ENCODE results near the gene ANKRD49.

The ANKRD49 gene

DNA sequence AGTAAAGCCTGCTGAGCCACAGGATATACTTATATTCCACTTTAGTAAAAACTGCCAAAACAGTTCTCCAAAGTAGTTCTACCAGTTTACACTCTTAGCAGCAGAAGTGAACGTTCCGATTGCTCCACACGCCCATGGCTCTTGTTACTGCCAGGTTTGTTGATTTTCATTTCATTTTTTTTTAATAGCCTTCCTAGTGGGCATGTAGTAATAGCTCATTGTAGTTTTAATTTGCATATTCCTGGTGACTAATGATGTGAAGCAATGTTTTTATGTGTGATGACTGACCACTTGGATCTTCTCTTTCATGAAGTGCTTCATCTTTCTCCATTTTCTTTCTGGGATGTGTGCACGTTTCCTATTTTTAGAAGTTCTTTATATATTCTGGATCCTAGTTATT is 13.7 kb downstream of the ANKRD49 start:
- FAIRE-seq, result no peak

DNA sequence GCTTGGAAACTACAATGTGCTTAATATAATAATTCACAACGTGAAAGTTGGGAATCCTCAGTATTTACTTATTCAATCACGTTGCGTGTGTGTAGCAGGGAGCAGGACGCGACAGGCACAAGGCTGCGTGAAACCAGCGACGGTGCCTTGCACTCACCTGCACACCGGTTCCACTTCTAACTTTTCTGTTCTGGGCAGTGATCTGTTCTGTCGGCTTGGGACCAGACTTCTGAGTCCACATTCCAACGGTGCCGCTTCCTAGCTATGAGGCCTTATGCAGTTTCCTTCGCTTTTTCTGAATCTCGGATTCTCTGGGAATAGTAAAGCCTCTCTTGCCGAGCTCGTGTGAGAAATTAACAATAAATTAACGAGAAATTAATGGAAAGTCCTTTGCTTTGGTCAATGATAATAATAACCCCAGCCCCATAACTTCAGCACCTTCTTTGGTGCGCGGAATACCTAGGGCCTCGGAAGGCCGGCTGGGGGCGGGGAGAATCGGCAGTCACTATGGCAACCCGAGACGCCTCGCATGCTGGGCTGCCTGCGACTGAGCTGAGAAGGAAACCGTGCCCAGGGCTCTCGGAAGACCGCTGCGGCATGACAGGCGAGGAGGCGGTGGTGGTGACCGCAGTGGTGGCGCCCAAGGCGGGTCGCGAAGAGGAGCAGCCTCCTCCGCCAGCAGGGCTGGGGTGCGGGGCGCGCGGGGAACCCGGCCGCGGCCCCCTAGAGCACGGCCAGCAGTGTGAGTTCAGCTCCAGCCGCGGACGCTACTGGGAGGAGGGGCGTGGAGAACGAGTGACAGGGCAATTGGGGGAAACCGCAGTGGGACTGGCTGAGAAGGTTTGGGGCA is 18.4 kb downstream of the ANKRD49 start, which contains the start of gene C11orf97:
TSS of gene C11orf97 (plus strand) at position 530 of the 850 bp plus-strand sequence. CDS start at position 598, 68 bp downstream.
- FAIRE-seq, result no peak

DNA sequence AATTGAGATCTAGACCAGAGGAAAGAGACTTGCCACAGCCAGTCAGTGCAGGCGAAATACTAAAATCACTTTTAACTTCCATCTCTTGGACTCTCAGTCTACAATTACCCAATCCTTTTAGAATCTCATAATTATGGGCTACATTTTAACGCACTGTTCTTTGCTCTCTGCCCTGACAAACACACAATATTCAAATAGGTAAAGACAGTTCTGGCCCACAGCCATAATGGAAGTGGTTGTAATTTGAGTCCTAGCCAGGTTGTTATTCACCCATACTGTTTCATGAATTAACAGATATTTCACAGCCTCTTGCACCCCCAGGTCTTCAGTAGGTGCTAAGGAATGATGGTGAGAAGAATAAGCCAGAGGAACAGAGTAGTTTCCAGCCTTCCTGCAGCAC is 19.3 kb downstream of the ANKRD49 start:
- FAIRE-seq, result no peak

DNA sequence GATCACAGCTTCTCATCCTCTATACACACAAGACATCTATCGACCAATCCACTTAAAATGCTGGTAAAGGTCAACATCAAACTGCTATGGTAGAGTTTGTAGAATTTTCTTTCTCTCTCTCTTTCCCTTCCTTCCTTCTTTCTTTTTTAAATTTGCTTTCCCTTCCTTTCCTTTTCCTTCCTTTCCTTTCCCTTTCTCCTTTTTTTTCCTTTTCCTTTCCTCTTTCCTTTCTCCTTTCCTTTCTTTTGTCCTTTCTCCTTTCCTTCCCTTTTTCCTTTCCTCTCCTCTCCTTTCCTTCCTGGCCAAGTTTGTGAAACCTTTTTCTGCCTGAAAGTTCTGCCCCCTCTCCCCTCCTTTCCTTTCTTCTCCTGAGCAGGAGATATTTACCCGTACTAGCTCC is 21.6 kb downstream of the ANKRD49 start:
- no peak for FAIRE-seq

DNA sequence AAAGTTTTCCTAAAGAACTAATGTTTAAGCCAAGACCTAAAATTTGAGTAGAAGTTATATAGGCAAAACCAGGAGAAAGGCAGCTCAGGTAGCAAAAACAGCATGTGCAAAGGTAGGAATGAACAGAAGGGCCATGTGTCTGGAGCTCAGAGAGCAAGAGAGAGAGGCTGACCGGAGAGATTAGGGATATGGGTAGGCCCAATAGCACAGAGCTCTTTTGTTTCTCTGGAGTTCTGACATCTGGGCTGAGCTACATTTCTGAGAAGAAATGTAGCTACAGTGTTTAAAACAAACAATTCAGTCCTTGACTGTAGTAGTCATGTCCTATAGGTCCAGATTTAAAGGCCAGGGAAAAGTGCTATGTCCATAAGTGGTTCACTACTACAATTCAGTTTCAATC is 22.9 kb downstream of the ANKRD49 start:
- FAIRE-seq, result no peak

DNA sequence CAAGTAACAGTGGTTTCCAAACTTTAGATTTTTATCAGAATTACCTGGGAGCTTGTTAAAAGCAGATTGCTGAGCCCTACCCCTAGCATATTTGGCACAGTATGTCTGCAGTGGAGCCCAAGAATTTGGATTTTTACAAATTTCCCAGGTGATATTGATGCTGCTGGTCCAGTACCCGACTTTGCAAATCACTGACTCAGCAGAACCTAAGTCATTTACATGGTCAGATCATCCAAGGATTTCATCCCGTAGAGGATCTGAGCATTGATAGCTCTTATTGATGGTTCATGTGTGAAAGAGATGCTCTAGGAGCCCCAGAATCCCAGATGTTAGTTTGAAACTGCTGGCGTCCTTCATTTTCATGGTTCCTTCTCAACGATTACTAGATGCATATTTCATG is 24.5 kb downstream of the ANKRD49 start:
- FAIRE-seq, result no peak

DNA sequence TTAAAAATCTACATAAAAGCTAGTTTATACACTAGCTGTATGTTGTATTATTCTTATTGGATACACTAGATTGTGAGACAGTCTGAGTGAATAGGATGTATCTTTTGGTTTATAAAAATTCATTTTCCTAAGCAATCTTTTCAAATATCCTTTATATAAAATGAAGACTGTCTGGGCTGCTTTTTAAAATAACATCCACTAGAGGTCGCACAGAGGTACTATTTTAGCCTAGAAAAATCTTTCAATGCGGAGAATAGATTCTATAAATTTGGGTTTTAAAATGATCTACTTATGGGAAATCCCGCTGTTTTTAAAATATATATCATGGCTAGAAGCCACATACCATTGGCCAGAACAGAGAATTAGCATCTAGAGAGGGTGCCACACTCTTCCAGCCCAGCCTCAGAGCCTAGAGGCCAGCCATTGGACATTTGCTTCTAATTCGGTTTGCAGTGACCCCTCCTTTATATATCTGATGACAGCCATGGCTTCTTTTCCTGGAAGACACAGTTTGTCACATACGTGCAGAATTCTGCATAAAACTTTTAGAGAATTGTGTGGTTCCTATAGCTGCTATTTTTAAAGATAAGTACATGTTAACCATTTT is 25.8 kb downstream of the ANKRD49 start:
- peak; percentile 94 for FAIRE-seq

DNA sequence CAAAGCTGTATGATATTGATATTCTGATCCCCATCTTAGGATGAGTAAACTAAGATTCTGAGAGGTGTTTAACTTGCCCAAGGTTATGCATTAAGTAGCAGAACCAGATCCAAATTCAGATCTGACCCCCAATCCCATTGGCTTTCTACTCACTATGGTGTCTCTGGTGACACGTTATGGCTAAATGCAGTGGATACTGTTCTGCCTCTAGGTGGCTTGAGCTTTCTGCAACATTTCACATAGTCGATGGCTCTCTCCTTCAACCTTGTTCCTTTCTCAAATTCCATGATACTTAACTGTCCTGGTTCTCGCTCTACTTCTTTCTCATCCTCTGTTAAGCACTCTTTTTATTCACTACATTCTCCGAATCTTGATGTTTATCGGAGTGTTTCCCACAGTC is 27.9 kb downstream of the ANKRD49 start:
- FAIRE-seq, result no peak

DNA sequence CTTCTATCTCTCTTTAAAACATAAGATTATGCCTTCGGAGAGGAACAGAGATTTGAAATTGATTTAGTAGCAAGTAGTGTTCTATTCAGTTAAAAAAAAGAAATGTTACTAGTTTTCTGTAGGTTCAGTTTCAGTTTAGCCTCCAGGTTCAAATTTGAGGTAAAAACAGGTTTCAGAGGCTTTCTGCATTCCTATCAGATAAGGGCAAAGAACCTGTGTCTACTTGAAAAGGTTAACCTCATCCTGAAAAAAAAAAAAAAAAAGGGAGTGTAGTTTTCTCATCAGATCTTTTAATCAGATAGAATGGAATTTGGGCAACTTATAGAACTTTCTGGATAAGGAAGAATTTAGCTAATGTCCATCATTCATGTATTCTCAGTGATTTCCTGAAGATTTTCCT is 30.6 kb downstream of the ANKRD49 start:
- FAIRE-seq, result no peak

DNA sequence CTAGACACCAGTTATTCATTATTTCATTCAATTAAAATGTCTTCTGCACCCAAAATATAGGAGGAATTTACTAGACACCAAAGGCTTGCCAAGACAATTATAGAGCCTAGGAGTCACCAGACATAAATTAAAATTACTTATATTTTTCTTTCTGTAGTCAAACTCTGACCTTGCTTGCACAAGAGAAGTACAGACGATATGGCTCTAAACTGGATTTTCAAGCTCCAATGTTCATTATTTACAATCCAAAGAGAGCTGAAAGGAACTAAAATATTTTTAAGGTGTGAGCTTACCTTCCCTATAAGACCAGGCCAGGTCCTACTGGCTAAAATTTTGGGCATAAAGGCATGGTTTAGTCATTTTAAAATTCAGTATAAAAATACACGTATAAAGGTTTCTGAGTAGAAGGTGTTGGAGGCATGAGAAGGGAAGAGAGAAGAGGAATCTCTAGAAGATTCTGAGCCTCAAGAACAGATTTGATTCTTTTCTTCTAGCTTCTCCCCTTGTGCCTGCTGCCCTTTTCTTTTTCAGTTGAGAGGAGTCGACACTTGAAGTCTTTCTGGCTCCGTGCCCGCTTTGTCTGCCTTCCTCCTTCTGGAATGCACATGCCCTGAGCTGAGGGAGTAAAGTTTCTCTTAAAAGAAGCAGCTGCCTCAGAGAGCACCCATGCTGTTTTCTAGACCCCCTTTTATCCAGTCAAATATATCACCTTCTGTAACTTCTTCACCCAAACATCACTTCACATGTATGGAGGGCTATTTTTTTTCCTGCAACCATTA is 32.0 kb downstream of the ANKRD49 start:
- FAIRE-seq, result no peak

DNA sequence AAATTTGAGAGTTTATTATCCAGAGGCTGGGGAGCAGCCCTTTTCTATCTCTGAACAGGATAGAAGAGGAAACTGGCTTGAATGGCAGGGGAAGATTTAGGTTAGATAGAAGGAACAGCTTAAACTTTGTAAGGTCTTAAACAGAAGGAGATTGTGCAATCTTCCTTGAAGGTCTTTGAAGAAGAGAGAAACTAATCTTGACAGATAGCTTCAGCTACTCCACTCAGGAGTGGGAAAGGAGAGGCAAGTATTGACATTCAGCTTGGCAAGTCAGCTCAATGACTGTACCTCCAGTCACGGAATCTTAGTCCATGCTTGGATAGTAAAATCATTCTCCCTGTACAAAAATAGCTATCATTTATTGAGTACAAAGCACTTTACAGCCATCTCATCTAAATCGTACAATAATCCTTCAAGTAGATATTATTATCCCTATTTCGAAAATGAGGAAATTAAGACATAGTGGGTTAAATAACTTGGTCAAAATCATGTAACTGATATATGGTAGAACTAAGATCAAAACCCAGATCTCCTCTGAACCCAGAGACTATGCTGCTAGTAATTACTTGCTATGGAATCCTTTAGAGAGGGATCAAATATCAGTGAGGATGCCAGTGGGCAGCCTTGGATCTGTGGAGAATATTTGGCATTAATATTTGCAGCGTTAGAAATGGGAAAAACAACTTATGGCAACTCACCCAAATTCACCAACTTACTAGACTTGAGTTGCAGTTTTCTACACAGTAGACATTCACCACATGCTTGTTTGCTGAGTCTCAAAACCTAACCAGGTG is 33.1 kb downstream of the ANKRD49 start:
- FAIRE-seq, result no peak

DNA sequence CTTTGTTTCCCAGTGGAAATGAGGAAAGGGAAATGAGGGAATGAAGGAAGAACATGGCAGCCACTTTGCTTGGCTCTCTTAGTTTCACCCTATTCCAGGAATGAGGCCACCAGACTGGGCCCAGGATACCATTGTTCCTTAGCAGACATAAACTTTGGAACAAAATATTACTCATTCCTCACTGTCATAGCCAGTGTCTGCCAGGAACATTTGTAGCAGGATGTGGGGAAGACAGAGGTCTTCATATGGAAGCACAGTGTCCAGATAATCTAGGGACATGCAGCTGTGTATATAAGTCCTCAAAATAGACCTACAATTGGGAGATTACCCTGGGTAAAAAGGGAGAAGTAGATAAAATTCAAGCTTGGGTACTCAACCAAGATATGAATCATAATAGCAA is 34.8 kb downstream of the ANKRD49 start:
- no peak for FAIRE-seq

DNA sequence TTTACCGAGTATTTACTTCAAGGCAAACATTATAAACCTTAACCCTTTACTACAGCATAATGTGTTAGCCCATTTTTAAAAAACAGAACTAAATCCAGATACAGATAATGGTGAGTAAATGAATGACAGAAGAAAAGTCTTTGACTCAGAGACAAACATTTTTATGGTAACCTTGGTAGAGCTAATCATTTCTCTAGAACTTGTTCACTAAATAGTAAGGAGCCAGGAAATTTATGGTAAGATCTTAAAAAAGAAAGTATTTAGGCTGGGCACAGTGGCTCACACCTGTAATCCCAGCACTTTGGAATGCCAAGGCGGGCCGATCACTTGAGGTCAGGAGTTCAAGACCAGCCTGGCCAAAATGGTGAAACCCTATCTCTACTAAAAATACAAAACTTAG is 38.4 kb downstream of the ANKRD49 start:
- FAIRE-seq, result no peak

DNA sequence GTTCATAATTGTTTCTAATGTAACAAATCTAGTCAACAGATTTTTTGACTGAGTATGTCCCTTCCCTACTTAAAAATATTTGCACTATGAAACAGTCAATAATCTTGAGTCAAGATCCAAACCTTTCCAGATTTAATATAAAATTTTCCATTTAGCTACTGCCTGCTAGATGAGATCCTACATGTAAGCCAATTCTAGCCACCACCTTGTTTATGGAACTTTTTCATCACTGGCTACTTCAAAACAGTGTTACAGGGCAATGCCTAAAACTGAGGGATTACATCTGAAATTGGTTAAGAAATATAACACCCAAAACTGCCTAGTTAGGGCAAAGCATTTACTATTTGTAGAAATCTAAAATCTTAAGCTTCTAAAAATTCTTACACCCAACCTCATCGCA is 39.4 kb downstream of the ANKRD49 start:
- no peak for FAIRE-seq

DNA sequence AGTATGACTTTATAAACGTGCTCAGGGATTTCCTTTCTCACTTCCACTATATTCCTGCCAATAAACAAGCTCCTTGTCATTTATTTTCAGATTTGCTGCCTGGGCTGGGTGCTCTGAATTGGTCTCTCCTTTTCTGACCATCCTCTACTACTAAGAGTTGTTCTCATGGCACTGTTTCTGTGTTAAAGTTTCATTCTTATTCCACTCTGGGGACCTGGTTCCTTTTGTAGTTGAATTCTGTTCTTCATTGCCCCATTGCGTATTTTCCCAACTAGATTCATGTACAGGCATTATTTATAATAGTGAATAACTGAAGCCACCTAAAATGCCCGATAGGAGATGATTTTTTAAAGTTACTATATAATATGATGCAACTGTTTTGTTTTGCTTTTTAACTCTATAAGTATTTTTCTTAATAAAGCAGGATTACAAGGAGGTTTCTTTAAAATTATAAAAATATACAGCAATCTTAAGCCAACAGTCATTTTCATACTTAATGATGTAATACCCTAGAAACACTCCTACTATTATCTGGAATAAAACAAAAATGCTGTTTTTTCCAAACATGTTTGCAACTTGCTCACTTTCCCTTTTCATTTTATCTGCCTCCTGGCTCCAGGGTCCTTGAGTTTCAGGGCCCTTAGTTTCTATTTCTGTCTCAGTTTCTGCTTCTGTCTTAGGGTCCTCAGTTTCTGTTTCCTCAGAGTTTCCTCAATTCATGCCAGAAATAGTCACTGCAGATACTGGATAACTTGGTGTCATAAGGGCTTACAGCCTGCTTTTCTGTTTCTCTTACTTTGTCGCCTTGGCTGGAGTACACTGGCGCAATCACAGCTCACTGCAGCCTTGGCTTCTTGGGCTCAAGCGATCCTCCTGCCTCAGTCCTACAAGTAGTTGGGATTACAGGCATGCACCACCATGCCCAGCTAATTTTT is 40.2 kb downstream of the ANKRD49 start:
- FAIRE-seq, result no peak

DNA sequence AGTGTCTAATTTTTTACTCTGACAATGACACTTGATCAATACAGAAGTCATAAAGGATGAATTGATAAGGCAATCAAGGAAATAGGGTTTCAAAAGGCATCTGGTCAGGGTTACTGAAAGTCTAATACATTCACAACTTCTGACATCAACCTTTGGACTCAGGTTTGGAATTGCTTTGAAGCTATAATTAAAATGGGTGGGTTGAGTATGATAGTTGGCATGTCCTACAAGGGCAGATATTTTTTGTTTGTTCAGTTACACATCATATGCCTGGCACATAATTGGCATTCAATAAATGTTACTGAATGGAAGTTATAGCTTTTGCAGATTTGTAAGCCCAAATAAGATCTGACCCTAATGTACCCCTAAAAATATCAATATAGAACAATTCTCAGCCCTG is 42.6 kb downstream of the ANKRD49 start:
- FAIRE-seq, result no peak

DNA sequence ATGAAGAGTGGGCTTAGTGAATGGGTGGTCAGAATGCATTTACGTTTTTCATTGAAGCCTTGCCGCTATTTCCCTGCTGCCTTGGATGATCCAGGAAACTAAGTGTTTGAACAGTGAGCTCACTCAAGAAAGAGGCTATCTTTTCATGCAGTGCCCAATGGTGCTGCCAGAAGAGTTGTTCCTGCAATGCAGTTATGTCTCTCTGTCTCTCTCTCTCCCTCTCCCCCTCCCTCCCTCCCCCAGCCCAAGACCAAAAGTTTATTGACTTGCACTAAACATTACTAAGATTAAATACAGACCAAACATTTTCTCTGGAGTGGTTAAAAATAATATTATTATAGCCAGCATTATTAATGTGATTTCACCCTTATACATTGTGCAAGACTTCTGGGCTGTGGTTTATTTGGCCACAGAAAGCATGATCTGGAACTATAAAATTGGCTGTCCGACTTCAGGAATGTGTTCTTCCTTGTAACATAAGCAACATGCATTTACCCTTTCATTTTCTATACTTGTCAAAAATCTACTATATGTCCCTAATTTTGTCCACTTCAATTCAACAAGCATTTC is 43.3 kb downstream of the ANKRD49 start:
- FAIRE-seq, result no peak

DNA sequence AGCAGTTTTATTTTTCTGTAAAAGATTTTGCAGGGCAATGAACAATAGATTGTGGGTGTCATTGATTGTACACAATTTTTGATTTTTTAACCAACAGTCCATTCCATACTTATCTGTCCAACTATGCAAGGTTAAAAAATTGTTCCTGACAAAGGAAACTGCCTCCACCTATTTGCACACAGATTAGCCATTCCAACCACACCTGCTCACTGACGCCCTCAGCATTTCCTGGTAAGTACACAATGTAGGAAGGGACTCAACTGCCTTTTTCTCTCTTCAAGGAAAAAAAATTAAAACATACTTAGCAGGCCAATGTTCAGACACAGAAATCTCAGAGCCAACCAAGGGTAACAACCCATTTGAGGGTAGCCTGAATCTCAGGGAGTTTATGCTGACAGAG is 45.6 kb downstream of the ANKRD49 start:
- no peak for FAIRE-seq

DNA sequence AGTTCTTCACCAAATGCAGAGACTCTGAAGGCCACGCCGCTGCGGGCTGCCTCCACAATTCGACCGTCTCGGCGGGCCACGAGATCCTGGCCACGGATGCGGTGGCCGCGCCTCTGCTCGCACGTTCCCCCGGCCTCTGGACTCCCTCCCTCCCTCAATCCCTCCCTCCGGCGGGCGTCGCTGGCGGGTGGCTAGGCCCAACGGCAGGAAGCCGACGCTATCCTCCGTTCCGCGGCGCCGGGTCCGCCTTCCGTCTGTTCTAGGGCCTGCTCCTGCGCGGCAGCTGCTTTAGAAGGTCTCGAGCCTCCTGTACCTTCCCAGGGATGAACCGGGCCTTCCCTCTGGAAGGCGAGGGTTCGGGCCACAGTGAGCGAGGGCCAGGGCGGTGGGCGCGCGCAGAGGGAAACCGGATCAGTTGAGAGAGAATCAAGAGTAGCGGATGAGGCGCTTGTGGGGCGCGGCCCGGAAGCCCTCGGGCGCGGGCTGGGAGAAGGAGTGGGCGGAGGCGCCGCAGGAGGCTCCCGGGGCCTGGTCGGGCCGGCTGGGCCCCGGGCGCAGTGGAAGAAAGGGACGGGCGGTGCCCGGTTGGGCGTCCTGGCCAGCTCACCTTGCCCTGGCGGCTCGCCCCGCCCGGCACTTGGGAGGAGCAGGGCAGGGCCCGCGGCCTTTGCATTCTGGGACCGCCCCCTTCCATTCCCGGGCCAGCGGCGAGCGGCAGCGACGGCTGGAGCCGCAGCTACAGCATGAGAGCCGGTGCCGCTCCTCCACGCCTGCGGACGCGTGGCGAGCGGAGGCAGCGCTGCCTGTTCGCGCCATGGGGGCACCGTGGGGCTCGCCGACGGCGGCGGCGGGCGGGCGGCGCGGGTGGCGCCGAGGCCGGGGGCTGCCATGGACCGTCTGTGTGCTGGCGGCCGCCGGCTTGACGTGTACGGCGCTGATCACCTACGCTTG is 50.2 kb downstream of the ANKRD49 start, which contains the start of gene FUT4:
TSS of gene FUT4 (plus strand) at position 227 of the 951 bp plus-strand sequence. CDS start at position 440, 213 bp downstream.
- FAIRE-seq, result no peak
